HG03354 (cell line): ENCODE measurements around the gene UBE2J2.

Experiments
- ATAC-seq: cut with Tn5 transposase; IDR thresholded peaks from one replicate; pipeline ENCODE4 v1.9.1; 2021; ENCODE audit warnings: mild to moderate bottlenecking; ENCODE audit not compliant: unreplicated experiment, poor library complexity, severe bottlenecking

UBE2J2 gene

GRCh38 chr1:1218524-1219200 is 55.0 kb downstream of the UBE2J2 start:
- ATAC-seq, result no peak

- no peak for ATAC-seq
Observed at GRCh38 chr1:1217621-1218523, 55.8 kb downstream of the UBE2J2 start.

- ATAC-seq, result no peak
Observed at GRCh38 chr1:1216770-1217620, 56.7 kb downstream of the UBE2J2 start.

GRCh38 chr1:1215881-1216605 is 57.6 kb downstream of the UBE2J2 start:
- ATAC-seq, result no peak

DNA sequence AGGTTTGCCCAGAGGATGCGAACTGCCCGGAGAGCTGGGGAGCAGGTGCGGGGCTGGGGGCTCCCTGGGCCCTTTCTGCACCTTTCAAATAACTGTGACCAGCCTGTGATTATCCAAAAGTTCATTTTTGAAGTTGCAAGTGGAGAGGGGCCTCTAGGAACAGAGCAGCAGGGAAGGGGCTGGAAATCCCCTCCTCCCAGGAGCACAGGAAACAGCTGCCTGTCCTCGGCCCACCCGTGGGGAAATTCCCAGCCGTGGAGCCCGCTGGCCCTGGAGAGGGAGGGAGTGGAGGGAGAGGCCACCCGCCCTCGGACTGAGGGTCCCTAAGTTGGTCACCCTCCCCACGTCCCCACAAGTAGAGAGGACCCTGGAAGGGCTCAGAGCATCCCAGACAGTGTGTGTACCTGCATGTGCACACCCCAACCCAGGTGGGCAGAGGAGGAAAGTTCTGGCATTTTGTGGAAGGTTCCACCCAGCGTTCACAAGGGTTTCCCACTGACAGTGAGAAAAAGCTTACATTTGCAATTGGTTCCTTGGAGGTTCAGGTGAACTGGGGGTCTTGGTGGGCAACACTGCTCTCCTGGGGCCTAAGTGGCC is 58.5 kb downstream of the UBE2J2 start:
- ATAC-seq, result no peak

DNA sequence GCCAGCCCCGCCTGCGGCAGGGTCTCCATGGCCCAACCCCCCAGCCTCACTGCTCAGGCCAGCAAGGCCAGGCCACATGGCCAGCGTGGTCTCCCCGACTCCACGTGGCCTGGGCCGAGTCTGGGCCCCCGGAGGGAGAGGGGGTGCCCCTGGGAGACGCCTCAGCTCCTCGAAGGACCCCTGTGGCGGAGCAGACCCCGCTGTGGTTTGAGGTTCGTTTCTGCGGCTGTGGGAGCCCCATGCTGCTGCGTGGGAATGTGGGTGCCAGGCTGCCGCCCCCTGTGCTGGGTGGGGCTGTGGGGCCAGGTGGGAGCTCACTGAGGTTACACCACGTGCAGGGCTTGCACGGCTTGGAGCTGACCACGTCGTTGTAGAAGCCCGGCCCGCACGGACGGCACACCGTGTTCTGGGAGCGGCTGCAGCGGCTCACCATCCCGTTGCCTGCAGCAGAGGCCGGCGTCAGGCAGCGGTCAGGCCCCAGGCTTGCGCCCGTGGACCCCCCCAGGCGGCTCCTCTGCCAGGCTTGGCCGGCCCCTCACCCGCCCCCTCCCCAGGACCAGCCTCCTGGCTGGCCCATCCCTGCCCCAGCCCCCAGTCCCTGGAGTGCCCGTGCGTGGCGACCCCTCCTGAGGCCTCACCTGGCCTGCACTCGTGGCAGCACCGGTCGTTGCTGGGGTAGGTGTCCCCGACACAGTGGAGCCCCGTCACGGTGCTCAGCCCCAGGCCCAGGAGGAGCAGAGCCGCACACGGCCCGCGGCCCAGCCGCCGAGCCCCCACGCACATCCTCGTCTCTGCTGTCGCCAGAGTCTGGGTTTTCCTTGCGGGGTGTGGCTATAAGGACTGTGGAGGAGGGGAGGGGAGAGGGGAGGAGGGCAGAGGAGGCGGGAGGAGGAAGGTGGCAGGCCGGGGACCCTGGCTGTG is 60.0 kb downstream of the UBE2J2 start, which contains the start of gene TNFRSF4:
TNFRSF4 (minus strand) TSS at position 809 of the 921 bp plus-strand sequence; CDS start at position 783, 26 bp downstream.
- ATAC-seq, result no peak

DNA sequence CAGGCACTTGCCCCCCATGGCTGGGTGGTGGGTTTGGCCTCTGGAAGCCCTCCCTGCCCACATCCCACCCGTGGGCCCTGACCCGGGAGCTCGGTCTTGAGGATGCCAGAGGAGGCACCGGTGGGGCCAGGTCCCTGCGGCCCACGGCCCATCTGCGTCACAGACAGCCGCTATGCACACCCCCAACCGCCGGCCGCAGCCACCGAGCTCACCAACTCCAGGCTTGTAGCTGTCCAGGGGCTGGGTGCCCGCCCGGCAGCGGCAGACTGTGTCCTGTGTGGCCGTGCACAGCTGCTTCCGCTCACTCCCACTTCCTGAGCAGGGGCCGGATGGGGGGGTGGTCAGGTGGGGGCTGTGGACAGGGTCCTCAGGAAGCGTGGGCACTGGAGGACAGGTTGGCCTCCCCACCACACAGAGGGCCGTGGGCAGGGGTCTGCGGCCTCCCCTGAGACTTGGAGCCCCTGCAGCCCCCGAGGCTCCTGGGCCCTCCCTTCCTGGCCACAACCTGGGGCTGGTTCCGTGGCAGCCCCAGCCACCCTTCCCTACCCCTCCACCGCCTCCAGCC is 60.8 kb downstream of the UBE2J2 start:
- ATAC-seq, result no peak

DNA sequence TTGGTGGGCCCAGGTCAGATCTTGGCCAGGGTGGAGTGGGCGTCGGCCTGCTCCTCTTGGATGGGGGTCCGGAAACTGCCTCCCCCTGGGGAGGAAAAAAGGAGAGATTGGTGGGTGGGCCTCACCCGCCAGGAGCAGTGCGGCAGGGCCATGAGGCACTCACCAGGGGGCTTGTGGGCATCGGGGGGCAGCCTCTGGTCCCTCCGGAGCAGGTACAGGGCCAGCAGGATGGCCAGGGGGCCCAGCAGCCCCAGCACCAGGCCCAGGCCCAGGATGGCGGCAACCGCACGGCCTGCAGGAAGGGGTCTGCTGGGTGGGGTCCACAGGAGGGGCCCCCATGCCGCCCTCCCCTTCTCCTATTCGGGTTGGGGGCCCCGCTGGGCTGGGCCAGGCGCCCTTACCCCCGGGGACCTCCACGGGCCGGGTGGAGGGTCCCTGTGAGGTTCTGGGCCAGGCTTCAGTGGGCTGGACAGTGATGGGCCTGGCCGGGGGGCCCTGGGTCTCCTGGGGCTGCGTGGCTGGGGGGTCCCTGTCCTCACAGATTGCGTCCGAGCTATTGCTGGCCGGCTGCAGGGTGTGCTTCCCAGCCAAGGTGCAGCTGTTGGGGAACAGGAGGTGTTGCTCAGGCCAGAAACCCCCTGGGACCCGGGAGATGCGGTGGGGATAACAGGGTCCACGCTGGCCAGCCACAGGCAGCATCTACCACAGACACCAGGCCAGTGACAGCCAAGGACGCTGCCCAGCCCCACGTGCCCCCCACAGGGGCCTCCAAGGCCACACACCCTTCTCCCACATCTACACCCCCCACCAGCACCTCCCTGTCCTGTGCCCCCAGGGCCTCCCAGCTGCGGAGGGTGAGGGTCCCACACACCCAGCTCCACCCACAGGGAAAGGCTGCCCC is 61.9 kb downstream of the UBE2J2 start:
- ATAC-seq, result no peak

DNA sequence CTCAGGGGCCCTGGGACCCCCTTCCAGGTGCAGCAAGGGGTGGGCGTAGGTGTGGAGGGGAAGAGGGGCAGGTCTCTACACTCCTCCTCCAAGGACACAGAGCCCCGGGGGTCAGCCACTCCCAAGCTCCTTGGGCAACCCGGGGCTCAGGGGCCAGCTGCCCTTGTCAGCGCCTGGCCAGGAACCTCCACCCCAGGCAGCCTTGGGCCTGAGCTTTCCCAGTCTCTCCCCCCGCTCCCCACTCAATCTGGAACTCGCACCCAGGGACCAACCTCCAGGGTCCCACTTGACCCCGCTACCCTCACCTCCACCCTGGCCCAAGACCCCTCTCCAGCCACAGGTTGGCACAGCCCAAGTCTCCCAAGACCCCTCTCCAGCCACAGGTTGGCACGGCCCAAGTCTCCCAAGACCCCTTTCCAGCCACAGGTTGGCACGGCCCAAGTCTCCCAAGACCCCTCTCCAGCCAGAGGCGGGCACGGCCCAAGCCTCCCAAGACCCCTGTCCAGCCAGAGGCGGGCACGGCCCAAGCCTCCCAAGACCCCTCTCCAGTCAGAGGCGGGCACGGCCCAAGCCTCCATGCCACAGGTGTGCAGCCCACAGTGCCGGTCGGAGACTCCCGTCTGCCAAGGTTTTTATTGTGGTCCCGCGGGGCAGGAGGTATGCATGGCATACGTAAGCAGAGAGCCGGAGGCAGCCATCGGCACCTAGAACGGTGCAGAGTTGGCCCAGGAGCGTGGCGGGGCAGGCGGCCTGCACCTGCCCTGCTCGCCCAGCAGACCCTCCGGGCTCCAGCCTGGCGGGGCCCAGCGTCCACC is 62.7 kb downstream of the UBE2J2 start:
- ATAC-seq, result no peak

DNA sequence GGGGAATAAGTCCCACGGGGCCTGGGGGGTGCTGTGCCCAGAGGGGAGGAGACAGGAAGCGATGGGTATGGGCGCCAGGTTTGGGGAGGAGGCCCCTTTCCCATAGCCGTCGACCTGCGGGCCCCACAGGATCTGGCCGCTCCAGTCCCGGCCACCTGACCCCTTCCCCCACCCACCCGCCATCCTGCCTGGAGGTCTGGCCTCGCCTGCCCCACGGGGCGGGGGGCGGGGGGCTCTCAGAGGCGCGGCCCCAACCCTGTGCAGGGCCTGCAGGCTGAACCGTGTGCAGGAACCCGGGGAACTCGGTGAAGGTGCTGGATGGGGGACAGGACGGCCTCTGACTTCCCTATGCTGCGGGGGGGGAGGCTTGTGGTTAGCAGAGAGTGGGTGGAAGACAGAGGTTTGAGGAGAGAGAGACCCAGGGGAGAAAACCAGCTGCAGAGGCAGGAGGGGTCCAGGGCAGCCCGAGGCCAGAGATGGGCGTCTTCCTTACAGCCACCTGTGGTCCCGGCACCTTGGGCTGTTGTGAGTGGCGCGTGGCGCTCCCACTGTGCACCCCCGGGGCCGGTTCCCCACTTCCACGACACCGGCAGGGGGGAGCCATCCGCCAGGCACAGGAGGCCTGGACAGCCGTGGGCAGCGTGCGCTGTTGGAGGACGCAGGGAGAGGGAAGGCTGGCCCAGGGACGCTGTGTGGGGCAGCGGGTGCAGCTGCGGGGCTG is 64.8 kb downstream of the UBE2J2 start:
- no peak for ATAC-seq

GRCh38 chr1:1207571-1207892 is 66.1 kb downstream of the UBE2J2 start:
- no peak for ATAC-seq

GRCh38 chr1:1206966-1207531 is 66.6 kb downstream of the UBE2J2 start:
- ATAC-seq, result no peak

DNA sequence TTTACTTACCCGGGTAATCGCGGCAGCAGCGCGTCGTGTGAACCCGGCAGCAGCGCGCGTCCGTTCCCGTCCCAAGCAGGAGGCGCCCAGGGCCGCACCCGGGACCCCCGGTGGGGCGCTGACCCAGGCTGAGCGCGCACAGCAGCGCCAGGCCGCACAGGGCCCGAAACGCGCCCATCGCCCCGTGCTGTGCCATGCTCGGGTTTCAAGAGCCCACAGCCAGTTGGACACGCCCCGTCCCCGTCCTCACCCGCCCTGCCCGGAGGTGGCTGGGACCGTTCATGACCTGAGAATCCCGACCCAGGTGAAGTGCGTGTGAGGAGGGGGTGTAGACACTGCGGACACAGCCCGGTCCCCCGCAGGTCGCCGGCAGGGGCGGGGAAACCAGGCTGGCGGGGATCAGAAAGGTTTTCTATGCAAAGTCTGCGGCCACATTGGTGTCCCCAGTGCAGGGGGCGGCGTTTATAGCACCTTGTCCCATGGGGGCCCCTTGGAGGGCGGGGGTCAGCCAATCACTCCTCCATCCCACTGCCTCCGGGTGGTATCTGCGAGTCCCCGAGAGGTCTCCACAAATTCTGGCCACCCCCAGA is 67.2 kb downstream of the UBE2J2 start, which contains the start of gene TNFRSF18:
TNFRSF18 (minus strand) TSS at position 217 of the 590 bp plus-strand sequence; CDS start at position 196, 21 bp downstream.
- ATAC-seq, result peak; percentile 45

GRCh38 chr1:1205769-1206375 is 67.8 kb downstream of the UBE2J2 start:
- no peak for ATAC-seq
